KBM-7 (cell line): ENCODE measurements around the gene EYS.
"Not testable (repeated sequence)": the region's sequence is repeated elsewhere in the genome, so short reads cannot be mapped to it uniquely, and the experiment has no call there.

Source experiments
- DNase-seq: peaks from one replicate; pipeline ENCODE4 v3.0.0-alpha.2; 2015
- in situ Hi-C: fragments of 300-500 bp; cut with MboI; formaldehyde crosslinking; loops from 2 replicates; pipeline ENCODE4 v1.14.3; 2020; ENCODE audit warnings: low sequenced_read_pairs, low pct_unique_long_range_greater_than_20kb, mixed read lengths

The EYS gene

GRCh38 chr6:63798378-63798777 lies 1908.6 kb downstream of the EYS start:
- in situ Hi-C loops, result no loop called here

GRCh38 chr6:63797721-63798120 lies 1909.3 kb downstream of the EYS start:
- in situ Hi-C loops, result no loop called here

More at GRCh38 chr6:63798378-63798777, 1908.6 kb downstream of the EYS start:
- DNase-seq, result no peak

GRCh38 chr6:63795826-63796225 lies 1911.2 kb downstream of the EYS start:
- no peak for DNase-seq
- in situ Hi-C loops, result no loop called here

More at GRCh38 chr6:63797721-63798120, 1909.3 kb downstream of the EYS start:
- DNase-seq, result no peak

- DNase-seq, result no peak
- in situ Hi-C loops, result no loop called here
Observed at GRCh38 chr6:63795006-63795405, 1912.0 kb downstream of the EYS start.

GRCh38 chr6:63793465-63794137 lies 1913.4 kb downstream of the EYS start:
- in situ Hi-C loops, result no loop called here
- DNase-seq, result no peak

GRCh38 chr6:63792736-63793464 lies 1914.1 kb downstream of the EYS start:
- no peak for DNase-seq
- in situ Hi-C loops, result no loop called here

- no peak for DNase-seq
- in situ Hi-C loops, result no loop called here
Observed at GRCh38 chr6:63790334-63790733, 1916.7 kb downstream of the EYS start.

- DNase-seq, result no peak
- in situ Hi-C loops, result no loop called here
Observed at GRCh38 chr6:63789699-63790098, 1917.3 kb downstream of the EYS start.

GRCh38 chr6:63788569-63788968 lies 1918.5 kb downstream of the EYS start:
- DNase-seq, result no peak
- in situ Hi-C loops, result no loop called here

GRCh38 chr6:63787021-63787420 lies 1920.0 kb downstream of the EYS start:
- in situ Hi-C loops, result no loop called here

GRCh38 chr6:63785006-63785405 lies 1922.0 kb downstream of the EYS start:
- DNase-seq, result no peak
- in situ Hi-C loops, result no loop called here

More at GRCh38 chr6:63787021-63787420, 1920.0 kb downstream of the EYS start:
- no peak for DNase-seq

- in situ Hi-C loops, result no loop called here
- DNase-seq, result no peak
Observed at GRCh38 chr6:63783096-63783495, 1923.9 kb downstream of the EYS start.

- no peak for DNase-seq
- in situ Hi-C loops, result no loop called here
Observed at GRCh38 chr6:63774961-63775360, 1932.1 kb downstream of the EYS start.

GRCh38 chr6:63773200-63773599 lies 1933.8 kb downstream of the EYS start:
- in situ Hi-C loops, result no loop called here
- no peak for DNase-seq

- DNase-seq, result no peak
- in situ Hi-C loops, result no loop called here
Observed at GRCh38 chr6:63765828-63766227, 1941.2 kb downstream of the EYS start.

GRCh38 chr6:63764318-63764916 lies 1942.6 kb downstream of the EYS start:
- DNase-seq, result peak; percentile 76
- in situ Hi-C loops, result no loop called here

GRCh38 chr6:63760199-63760598 lies 1946.8 kb downstream of the EYS start:
- no peak for DNase-seq
- in situ Hi-C loops, result no loop called here

- in situ Hi-C loops, result no loop called here
- DNase-seq, result no peak
Observed at GRCh38 chr6:63759605-63760105, 1947.4 kb downstream of the EYS start.

GRCh38 chr6:63757826-63758225 lies 1949.2 kb downstream of the EYS start:
- in situ Hi-C loops, result no loop called here
- DNase-seq, result no peak

- in situ Hi-C loops, DNase-seq: not testable (repeated sequence)
Observed at GRCh38 chr6:63757275-63757674, 1949.8 kb downstream of the EYS start.
